GM18951 (cell line): ENCODE data around the gene SCO2.

Experiments
- POLR2A ChIP-seq: IDR thresholded peaks from 4 replicates; pipeline ENCODE4 v1.6.1; 2011; ENCODE audit warnings: mild to moderate bottlenecking; ENCODE audit not compliant: insufficient read length, insufficient read depth; ENCODE audit errors: extremely low read depth
- in situ Hi-C: fragments of 300-500 bp; cut with MboI; formaldehyde crosslinking; loops from one replicate; pipeline ENCODE4 v1.12.0; 2022; ENCODE audit warnings: low sequenced_read_pairs, mixed read lengths, inconsistent platforms; ENCODE audit not compliant: unreplicated experiment

SCO2 gene

DNA sequence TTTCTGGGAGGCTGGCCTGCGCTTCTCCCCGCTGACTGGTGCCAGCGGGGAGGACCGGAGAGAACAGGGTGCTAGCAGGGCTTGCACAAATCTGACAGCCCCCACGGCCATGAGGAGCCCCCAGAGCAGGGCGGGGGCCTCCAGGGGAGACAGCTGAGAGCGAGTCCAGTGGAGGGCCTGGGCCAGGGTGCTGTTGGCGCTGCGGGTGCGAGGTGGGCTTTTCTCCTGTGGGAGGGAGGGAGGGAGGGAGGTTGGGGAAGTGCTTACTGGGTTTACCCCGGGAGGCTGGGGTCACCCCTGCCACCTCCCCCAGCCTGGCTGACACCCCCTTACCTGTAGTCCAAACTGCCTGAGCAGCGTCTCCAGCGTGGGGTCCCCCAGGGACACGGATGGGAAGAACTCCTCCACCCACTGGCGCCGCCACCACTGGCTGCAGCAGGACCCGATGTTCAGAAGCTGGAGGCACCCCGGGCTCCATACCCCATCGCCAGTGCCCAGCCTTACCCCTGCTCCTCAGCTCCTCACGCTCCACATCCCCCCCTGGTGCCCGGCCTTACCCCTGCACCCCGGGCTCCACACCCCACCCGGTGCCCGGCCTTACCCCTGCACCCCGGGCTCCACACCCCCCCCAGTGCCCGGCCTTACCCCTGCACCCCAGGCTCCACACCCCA lies 21.8 kb downstream of the SCO2 start:
- TF ChIP-seq POLR2A, result no peak
- in situ Hi-C loops, result loop anchor here (10.0 kb wide), 1 partner anchor 229 kb away; the partner anchor contains the start of gene MAPK11

DNA sequence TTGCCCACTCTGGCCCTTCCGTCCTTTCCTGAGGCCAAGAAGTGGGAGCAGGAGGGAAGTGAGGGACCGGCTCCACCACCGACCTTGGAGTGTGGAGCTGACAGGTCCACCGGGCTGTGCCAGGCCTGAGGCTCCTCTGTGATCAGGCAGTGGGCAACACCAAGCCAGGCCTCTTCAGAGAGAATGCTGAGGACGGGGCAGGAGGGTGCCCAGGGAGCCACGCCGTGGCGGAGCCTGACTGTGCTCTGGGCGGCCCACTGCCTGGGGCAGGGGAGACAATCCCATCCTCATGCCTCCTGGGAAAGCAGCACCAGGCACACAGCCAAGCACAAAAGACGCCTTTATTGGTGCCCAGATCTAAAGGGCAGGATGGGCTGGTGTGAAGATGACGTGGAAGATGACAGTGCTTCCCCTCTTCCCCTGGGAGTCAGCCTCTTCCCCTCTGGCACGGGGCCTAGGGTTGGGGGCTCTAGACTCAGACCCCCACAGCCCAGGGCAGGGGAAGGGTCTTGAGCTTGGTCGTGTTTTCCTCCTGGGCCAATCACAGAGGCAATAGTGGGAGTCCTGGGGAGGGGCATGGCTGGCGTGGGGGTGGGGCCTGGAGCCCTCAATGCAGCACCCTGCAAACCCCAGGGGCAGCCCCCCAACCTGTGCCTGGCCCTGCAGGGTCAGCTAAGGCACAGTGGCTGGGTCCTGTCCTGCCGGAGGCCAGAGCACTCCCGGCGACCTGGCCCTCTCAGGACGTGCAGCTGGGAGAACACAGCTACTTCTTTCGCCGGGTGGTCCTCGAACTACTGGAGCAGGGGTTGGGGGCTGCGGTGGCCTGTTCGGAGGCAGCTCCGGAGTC lies 22.5 kb downstream of the SCO2 start:
- in situ Hi-C loops, result loop anchor here (10.0 kb wide), 1 partner anchor 228 kb away; the partner anchor contains the start of gene MAPK11
- no peak for TF ChIP-seq POLR2A

DNA sequence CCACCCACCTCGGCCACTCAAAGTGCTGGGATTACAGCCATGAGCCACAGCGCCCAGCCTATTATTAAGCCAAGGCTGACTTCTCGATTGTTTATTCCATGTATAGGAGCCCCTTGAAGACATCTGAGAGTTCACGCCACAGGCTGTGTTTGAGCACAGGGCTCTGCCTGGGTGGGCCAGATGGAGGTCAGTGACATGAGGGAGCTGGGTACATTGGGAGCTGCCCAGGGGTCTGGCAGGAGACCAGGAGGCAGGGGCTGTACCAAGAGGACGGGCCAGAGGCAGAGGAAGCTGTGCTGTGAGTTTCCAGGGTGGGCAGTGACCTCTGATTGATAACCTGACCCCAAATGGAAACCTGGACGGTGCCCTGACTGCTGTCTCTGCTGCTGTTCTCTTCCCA lies 23.3 kb downstream of the SCO2 start:
- no peak for TF ChIP-seq POLR2A
- in situ Hi-C loops, result loop anchor here (10.0 kb wide), 1 partner anchor 227 kb away; the partner anchor contains the start of gene MAPK11

DNA sequence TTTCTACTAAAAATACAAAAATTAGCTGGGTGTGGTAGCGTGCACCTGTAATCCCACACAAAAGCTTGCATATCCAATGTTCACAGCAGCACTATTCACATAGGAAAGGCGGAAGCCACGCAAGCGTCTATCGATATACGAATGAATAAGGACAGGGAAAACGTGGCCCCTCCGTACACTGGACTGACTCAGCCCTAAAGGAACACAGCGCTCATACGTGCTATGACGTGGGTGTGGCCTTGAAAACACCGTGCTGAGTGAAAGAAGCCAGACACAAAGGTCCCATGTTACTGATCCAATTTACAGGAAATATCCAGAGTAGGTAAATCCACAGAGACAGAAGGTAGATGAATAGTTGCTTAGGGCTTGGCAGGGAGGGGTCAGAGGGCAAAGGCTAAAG lies 24.9 kb downstream of the SCO2 start:
- no peak for TF ChIP-seq POLR2A
- in situ Hi-C loops, result loop anchor here (10.0 kb wide), 1 partner anchor 226 kb away; the partner anchor contains the start of gene MAPK11

DNA sequence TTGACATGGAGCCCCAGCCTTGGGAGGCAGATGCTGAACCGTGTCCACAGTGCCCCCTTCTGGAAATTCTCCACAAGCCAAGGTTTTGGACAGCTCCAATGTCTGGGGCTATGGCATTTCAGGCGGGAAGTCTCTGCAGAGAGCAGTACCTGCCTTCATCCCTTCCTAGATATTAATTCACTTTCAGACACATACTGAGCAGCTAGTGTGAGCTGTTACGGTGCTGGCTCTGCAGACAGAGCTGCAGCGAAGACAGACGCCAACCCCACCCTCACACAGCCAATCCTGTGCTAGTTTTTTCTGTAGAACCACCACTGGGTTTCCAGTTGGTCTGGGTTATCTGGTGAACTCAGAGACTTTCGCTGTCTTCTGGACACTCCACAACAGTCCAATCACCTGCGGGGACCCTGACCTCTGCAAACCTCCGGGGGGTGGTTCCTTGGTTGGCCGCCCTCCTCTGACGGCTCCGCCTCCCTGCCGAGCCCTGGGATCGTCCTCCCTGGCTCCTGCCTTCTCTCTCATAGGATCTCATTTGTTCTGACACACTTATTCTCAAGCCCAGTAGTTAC lies 27.0 kb downstream of the SCO2 start:
- in situ Hi-C loops, result no loop called here
- TF ChIP-seq POLR2A, result no peak

DNA sequence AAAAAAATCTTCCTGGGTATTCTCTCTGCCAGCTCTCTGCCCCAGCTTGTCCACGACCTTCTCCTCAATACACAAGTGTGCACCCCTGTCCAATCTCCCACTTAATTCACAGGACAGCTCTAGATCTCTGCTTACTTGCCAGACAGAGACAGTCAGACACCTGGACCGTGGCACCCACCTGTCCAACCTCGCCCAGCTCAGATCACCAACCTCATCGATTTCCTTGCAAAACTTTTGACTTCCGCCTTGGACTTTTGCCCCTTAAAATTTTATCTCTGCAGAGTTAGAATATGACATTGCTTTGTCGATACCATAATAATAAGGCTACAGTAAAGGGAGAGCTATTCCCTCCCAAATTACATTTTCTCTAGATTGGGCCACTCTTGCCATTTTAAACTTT lies 28.3 kb downstream of the SCO2 start:
- in situ Hi-C loops, result no loop called here
- TF ChIP-seq POLR2A, result no peak

DNA sequence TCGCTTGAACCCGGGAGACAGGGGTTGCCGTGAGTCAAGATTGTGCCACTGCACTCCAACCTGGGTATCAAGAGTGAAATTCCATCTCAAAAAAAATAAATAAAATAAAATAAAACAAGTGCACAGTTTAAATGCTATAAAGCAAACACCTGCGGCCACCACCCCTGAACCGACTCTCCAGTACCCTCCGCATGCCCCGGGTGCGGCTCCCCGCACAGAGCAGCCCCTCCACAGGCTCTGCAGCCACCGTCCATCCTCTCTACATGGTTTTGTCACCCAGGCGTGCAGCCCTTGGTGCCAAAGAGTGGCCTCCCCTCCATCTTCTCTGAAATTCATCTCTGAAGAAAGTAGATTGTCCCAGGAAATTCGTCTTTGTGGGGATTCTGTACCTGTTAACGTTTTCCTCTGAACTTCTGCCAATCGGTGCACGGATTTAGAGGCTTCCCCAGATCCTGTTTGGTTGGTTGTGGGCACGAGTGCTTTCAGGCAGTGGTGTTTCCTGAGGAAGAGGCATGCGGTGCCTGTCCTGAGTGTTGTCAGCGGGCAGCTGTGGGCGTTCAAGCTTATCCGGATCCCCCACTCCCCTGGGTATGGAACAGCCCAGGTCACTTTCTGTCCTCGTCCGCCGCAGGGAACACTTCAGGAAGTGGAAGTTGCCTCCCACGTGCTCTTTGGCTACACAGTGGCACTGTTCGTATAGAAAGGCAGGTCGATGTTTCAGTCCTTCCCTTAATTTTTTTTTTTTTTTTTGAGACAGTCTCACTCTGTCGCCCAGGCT lies 34.7 kb downstream of the SCO2 start:
- no peak for TF ChIP-seq POLR2A
- in situ Hi-C loops, result no loop called here

DNA sequence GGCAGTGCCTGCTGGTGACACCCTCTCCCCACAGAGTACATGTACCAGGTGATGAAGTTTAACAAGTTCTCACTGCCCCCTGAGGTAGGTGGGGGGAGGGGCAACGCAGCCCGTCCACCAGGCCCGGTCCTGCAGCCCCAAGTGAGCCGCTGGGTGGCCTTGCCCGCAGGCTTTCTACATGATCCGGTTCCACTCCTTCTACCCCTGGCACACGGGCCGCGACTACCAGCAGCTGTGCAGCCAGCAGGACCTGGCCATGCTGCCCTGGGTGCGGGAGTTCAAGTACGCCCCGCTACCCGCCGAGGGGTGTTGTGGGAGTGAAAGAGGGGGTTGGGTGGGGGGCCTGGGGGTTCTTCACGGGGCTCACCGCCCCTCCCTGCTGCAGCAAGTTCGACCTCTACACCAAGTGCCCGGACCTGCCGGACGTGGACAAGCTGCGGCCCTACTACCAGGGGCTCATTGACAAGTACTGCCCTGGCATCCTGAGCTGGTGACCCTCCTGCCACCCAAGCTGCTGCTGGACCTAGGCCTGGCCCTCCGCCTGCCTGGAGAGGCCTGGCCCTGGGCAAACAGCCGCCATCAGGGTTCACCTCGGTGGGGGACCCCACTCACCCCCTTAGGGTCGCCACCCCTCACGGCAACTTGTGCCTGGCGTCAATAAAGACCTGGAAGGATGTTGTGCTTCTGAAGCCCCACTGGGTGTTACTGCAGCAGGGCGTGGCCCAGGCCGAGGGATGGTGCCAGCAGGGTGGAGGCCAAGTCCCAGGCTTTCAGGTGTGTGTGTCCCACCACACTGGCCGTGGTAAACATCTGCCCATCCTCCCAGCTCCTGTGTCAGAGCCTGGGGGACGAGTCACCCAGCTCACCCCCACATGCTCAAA lies 35.8 kb downstream of the SCO2 start:
- in situ Hi-C loops, result no loop called here

DNA sequence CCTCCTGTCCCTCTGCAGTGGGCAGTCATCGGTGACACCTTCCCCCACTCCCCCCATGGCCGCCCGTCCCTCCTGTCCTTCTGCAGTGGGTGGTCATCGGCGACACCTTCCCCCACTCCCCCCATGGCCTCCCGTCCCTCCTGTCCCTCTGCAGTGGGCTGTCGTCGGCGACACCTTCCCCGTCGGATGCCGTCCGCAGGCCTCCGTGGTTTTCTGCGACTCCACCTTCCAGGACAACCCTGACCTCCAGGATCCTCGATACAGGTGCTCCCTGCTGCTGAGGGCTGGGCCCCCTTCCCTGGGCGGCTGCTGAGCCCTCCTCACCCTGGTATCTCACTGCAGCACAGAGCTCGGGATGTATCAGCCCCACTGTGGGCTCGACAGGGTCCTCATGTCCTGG lies 36.5 kb downstream of the SCO2 start:
- no peak for TF ChIP-seq POLR2A
- in situ Hi-C loops, result no loop called here

More for the DNA sequence above, 35.8 kb downstream of the SCO2 start:
- TF ChIP-seq POLR2A, result no peak

DNA sequence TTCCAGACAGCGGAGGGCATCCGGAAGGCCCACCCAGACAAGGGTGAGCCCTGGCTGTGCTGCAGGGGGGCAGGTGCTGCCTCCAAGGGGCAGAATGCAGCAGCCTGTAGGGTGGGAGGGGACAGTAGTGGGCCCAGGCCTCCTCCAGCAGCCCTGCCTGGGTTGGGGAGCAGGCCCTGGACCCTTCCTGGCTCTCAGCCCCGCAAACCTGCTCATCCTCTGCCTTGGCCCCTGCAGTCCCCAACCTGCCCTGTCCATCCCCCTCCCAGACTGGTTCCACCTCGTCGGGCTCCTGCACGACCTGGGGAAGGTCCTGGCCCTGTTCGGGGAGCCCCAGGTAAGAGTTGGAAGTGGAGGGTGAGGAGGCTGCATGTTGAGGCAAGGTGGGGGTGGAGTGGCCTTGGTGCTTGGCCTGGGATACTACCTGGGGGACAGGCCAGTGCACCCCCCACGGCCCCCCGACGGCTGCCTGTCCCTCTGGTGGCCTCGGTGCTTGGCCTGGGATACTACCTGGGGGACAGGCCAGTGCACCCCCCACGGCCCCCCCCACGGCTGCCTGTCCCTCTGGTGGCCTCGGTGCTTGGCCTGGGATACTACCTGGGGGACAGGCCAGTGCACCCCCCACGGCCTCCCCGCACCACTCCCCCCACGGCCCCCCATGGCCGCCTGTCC lies 37.3 kb downstream of the SCO2 start:
- in situ Hi-C loops, result no loop called here
- TF ChIP-seq POLR2A, result no peak

DNA sequence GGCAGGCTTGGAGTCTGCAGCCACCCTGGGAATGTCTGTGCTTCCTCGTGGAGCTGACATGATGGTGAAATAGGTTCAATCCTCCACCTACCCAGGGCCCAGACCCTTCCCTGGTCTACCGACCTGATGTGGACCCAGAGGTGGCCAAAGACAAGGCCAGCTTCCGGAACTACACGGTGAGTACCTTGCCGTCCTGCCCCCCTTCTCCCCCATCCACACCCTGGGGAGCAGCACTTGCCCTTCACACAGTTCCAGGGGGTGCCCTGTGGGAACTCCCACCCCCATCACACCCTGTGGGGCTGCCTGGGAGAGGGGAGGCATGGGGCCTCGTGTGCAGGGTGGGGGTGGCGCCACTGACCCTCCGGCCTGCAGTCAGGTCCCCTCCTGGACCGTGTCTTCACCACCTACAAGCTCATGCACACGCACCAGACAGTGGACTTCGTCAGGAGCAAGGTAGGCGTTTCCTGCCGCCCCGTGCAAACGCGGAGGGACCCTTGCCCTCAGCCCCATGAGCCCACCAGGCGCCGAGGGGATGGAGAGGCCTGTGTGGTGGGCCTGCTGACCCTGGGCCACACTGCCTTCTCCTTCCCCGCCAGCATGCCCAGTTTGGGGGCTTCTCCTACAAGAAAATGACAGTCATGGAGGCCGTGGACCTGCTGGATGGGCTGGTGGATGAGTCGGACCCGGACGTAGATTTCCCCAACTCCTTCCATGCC lies 38.0 kb downstream of the SCO2 start:
- in situ Hi-C loops, result no loop called here
- TF ChIP-seq POLR2A, result no peak
